ENCODE results near the gene ITIH1.

ITIH1 gene

GRCh38 chr3:52791366-52791765 lies 14.0 kb downstream of the ITIH1 start:
- DNase-seq = no peak

GRCh38 chr3:52791928-52792327 lies 14.5 kb downstream of the ITIH1 start:
- DNase-seq = no peak

DNA sequence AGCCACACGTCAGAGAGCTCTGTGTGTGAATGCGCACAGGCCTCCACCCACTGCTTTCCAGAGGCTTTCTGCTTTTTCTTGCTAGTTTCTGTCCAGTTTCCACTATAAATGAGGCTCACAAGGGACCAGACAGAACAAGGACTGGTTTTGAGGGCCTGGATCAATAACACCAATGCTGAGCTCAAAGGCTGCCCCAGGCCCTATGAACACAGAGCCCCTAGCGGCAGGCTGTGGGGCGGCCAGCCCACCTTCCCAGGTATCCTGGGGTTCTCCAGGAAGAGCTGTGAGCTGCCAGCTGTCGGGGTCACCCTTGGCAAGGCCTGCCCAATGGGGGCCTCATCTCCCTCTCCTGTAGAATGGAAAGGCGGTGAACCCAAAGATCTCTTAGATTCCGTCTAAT lies 15.0 kb downstream of the ITIH1 start:
- no peak for DNase-seq

DNA sequence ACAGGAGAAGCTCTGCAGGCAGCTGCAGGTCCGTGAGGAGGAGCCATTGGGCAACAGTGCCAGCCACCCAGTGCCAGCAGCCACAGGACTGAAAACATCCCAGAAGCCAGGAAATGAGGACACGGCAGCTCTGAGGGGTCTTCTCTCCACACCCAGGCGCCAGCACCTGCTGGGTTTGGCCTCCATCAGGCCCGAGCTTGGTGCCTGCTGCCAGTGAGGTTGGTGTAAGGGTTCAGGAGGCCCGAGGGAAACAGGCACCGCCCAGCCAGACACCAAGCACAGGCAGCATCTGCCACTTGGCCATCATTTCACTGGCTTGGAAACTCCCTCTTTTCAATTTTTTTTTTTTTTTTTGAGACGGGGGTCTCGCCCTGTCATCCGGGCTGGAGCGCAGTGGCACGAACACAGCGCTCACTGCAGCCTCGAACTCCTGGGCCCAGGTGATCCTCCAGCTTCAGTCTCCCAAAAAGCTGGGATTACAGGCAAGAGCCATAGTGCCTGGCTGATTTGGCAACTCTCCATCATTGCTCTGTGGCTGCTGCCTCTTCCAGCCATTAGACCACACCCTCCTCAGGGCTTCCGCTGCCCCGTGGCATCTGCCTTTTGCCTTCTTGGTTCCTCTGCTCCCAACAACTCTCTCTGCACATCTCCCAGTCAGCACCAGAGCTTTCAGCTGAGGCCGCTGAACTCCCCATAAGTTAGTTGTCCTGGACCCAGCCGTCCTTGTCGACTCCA lies 15.7 kb downstream of the ITIH1 start:
- DNase-seq = no peak

DNA sequence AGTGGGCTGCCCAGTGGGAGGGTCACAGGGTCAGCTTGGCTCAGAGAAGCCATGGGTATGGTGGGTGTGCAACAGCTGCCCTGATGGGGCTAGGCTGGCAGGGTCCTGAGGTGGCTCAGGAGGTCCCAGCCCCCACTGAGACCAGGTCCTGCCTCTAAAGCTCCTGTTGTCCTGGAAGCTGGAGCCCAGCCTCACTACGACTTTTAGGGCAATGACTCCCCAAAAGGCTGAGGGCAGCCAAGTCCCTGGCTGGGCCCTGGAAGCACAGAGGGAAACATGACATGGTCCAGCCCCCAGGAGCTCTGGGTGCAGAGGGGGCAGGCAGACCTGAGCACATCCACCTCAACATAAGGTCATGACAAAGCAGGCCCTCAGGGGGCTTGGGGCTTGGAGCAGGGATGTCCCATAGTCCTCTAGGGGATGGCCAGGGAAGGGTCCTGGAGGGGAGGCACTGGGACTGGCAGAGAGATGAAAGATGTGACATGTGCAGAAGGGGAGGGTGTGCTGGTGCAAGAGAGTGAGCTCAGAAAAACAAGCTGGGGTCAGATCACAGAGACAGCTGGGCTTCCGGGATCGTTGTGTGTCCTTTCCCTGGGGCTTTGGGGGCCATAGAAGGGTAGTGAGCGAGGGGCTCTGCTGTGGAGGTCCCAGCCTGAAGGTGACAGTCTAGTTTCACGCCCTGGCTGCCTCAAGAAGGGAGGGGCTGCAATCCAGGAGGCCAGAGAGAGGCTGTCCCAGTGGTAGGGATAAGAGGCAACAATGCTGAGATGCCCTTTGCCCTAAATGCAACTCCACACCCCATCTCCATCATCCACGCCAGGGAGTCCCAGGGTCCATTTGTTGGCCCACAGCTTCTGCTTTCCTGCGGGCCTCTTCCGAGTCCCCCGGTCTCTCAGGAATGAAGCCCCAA lies 16.6 kb downstream of the ITIH1 start:
- no peak for DNase-seq

GRCh38 chr3:52794612-52795099 lies 17.3 kb downstream of the ITIH1 start, which contains the start of gene ITIH3:
TSS of gene ITIH3 (plus strand) at chr3:52794796. CDS start at chr3:52794804, 8 bp downstream.
- DNase-seq = no peak

DNA sequence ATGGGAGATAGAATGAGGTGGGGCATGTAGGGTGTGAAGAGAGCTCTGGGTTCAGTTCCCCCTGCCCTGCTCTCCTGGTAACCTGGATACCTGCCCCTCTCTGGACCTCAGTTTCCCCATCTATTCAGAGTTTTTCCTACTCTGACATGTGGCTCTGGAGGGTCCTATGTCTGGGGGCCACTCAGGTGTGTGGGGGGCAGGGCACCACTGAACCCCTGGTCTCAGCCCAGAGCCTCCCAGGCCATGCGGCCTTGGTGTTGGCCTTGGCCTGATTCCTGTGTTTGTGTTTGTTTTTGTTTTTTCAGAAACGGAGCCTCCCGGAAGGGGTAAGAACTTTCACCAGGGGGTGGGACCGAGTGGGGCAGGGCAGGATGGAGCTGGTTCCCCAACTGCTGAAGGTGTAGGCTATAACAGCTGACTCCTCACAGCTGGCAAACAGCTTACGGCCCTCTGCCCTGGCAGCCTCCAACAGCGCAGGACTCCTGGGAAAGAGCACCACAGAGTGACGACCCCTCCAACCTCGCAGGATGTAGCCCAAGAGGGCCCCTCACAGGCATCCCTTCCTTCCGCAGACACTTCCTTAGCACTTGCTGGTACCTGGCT lies 18.0 kb downstream of the ITIH1 start:
- no peak for DNase-seq

DNA sequence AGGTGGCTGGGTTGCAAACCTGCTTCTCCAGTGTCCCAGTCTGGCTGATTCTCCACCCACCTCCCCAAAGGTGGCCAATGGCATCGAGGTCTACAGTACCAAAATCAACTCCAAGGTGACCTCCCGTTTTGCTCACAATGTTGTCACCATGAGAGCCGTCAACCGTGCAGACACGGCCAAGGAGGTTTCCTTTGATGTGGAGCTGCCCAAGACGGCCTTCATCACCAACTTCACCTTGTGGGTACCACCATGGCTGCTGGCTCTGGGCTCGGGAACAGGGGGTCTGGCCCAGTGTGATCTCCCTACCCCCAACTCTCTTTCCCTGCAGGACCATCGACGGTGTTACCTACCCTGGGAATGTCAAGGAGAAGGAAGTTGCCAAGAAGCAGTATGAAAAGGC lies 19.0 kb downstream of the ITIH1 start:
- no peak for DNase-seq

DNA sequence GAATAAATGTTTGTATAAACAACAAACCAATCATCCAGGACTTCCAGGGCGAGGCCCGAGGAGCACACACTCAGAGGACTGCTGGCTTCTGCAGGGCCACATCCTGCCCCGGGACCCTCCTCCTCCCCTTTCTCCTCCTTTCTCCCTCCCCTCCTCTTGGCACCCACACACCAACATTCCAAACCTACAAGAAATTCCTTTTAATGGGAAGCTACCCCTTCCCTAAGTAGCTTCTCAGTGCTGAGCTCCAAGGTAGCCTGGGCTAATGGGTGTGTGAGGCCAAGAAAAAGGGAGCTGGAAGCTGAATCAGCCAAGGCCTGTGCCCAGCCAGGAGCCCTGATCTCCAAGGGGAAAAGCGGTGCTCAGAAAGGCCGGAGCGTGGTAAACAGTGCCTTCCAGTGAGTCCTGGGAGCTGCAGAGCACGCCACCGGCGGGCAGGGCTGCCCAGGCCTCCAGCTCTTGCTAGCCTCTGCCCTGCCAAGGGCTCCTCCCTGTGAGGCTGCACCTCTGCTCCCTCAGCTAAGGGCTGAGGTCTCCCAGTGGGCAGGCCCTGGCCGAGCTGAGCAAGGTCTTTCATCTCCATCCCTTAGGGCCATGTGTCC lies 21.1 kb downstream of the ITIH1 start:
- no peak for DNase-seq

- DNase-seq = peak; percentile 4
These were observed 21.6 kb downstream of the ITIH1 start for GRCh38 chr3:52798978-52799476.

DNA sequence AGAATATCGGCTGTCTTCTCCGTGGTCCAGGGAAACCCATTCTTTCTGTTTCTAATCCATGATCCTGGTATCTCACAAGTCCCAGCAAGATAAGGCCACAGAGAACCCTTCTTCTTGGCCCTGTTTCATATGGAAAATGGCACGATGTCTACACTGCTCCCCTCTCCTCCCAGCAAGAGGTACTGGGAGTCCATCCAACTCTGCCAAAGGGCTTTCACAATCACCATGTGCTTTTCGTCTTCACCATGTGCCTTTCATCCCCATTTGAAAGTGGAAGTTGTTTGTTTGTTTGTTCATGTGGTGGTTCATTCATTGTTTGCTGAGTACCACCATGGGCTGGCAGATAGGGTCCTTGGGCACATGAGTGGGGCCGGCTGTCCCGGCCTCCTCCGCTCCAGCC lies 22.7 kb downstream of the ITIH1 start:
- no peak for DNase-seq

GRCh38 chr3:52801839-52802238 lies 24.4 kb downstream of the ITIH1 start:
- DNase-seq = no peak

DNA sequence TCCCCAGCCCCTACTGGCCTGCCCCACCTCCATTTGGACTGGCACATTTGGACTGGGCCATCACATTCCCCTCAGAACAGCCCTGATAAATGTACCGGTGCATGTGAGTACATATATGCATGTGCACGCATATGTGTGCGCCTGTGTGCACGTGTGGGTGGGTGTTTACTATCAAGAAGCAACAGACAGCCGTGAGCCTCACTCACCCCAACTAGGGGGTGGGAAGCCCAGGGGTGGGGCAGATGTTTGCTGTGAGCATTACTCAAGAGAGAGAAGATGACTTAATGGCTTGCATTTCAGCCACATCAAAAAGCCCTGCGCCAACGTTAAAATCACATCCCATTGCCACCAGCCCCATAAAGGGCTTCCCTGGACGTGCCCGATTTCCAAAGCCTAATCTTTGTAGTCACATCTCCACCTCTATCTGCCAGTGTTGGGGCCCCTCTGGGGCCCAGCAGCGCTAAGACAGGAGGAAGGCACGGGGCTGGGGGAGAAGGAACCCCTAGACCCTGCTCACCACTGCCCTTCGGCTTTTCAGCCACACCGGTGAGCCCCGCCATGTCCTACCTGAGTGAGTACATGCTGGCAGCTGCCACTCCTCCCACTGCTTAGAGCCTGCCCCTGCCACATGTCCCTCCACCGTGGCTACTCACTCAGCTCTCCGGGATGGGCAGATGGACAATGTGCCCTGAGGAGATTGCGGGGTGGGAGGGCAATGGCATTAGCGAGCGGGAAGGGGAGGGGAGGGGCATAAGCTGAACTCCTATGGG lies 28.1 kb downstream of the ITIH1 start:
- no peak for DNase-seq

DNA sequence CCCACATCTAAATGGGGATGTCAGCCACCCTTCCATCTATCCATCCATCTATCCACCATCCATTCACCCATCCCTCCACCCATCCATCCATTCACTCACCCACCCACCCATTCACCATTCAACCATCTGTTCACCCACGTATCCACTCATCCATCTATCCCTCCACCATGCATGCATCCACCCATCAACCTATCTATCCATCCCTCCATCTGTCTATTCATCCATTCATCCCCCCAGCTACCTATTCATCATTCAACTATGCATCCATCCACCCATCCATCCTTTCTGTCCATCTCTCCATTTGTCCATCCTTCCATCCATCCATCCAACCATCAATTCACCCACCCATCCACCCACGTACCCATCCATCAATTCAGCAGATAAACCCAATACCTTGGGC lies 31.8 kb downstream of the ITIH1 start:
- no peak for DNase-seq

DNA sequence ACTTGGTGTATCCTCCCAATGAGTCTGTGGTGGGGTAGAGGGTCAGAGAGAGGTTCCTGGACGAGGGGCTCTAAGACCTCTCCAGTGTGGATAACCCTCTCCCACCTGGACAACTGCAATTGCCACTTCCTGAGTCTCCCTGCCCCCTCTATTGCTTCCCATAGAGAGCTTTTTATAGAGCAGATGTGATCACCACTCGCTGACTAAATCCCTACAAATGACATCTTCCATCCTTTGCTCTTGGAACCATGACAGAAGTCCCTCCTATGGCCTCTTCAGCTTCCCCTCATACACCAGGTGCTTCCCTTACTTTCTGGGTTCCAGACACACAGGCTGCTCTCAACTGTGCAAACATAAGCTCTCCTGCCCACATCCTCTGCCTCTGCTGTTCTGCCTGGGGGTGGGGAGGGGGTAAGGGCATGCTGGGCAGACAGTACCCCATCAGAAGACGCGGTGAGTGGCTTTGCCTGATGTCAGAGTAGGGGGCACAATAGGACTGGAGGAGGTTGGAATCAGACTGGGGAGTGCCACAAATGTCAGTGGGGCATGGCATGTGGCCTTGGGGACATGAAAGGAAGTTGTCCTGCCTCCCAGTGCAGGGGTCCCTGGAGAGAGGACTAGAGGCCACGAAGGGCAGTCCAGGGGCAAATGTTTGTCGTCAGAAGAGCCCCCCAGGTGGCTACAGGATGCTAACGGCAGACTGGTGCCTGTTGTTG lies 32.4 kb downstream of the ITIH1 start:
- DNase-seq = no peak

DNA sequence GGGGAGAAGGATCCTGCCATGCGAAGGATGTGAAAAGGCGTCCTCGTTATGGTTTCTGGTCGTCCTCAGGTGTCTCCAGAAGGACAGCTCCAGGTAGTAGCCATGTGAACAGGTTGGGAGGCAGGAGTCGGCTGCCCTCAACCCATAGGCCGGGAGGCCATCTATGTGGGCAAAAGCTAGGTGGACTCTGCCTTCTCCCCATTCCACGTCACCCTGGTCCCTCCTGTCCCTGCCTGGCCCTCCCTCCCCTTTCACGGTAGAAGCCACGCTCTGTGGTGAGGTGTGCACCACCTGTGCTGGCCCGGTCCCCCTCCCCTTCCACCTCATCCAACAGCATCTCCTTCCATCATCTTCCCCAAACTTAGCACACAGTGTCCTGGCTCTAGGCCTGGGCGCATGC lies 33.5 kb downstream of the ITIH1 start:
- DNase-seq = no peak

DNA sequence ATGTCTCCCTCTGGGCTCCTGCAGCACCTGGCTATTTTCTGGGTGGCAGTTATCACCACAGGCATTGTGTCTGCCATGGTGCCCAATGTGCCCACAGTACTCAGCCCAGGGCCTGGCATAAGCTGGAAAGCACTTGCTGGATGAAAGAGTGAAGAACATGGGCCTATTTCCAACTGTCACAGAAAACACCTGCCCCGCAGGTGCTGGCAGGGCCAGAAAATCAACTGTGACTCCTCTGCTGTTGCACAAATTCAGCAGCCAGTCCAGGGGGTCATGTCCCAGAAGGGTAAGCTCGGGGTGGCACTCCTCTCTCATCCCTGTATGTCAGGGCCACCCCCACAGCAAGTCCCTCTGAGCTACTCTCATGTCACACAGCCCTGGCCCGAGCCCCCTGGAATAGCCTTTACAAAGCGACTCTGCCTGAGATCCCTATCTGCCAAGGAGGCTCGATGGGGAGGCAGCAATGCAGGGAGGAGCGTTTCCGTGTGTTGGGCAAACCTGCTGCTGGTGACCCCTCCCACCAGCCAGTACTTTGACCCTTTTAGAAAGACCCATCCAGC lies 34.1 kb downstream of the ITIH1 start:
- DNase-seq = no peak

DNA sequence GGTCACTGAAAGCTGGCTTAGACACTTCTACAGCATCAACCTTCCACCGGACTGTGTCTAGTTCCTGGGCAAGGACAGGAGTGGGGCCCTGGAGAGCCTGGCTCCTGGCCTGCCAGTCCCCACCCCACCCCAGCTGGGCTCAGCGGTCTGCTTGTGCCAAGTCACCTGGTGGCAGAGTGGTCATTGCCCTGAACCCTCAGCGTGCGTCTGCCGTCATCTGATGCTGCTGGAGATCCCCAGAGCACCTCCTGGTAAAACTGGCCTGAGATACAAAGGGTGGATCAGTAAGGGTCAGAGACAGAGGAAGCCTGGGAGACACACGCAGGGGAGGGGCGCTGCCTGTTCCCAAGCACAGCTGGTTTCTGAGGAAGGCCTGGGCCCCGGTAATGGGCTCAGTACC lies 36.4 kb downstream of the ITIH1 start:
- no peak for DNase-seq

- DNase-seq = no peak
These were observed 38.8 kb downstream of the ITIH1 start for GRCh38 chr3:52816199-52816598.

GRCh38 chr3:52816654-52817053 lies 39.3 kb downstream of the ITIH1 start:
- no peak for DNase-seq

GRCh38 chr3:52817221-52817620 lies 39.8 kb downstream of the ITIH1 start:
- no peak for DNase-seq

All from CD4-positive, alpha-beta T cell treated with Interleukin-4 for 4 hours (primary cell).